ENCODE measurements around the gene ONECUT2. TPM values are rescaled to one million over a fixed set of nuclear protein-coding genes. Genes with fewer than 3 reads are reported as not detected.

The ONECUT2 gene
- polyA plus RNA-seq, 3 donors, result 0.10 to 0.14 (median 0.12) TPM

Other genes with a start within 250 kb of the ONECUT2 start
- under 1 TPM in 1 of 3 donors, not detected in 2; 0.07 TPM for gene ST8SIA3, start 82.8 kb upstream of the ONECUT2 start, polyA plus RNA-seq (ENCODE audit: insufficient read length in 3 of 3)
- 10 to 100 TPM; 30.3 to 41.8 (median 32.5) TPM for gene FECH, start 151.3 kb downstream of the ONECUT2 start, polyA plus RNA-seq (ENCODE audit: insufficient read length in 3 of 3)
- 100 to 1,000 TPM; 183 to 221 (median 192) TPM for gene NARS1, start 186.5 kb downstream of the ONECUT2 start, polyA plus RNA-seq (ENCODE audit: insufficient read length in 3 of 3)